HG03159 (cell line): ENCODE results near the gene RSPH9.

Experiments
- ATAC-seq: cut with Tn5 transposase; IDR thresholded peaks from one replicate; pipeline ENCODE4 v1.9.1; 2021; ENCODE audit warnings: mild to moderate bottlenecking, moderate library complexity; ENCODE audit not compliant: unreplicated experiment

The RSPH9 gene, protein sequence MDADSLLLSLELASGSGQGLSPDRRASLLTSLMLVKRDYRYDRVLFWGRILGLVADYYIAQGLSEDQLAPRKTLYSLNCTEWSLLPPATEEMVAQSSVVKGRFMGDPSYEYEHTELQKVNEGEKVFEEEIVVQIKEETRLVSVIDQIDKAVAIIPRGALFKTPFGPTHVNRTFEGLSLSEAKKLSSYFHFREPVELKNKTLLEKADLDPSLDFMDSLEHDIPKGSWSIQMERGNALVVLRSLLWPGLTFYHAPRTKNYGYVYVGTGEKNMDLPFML

DNA sequence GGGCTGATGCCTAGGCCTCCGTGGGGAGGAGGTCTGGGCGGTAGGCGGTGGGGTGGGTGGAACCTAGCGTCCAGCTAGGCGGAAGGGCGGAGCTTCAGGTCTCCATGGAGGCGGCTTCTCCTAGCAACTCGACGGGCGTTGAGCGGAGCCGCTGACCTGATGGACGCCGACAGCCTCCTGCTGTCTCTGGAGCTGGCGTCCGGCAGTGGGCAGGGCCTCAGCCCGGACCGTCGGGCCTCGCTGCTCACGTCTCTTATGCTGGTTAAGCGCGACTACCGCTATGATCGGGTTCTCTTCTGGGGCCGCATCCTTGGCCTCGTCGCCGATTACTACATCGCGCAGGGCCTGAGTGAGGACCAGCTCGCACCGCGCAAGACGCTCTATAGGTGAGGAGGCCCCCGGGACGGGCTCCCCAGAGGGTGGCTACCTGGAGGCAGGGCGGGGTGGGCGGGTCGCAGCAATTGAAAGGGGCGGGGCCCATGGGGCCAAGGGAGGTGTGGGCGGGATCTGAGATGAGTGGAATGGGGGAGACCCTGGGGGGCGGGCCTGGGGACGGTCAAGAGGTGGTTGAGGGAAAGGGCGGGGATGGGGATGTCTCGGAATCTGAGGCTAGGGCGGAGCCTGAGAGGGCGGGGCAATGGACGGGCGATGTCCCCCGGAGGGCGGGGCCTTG, at the start of gene RSPH9:
TSS of gene RSPH9 (plus strand) at position 97 of the 673 bp plus-strand sequence. CDS start at position 160, 63 bp downstream.
- ATAC-seq, result peak; percentile 39

DNA sequence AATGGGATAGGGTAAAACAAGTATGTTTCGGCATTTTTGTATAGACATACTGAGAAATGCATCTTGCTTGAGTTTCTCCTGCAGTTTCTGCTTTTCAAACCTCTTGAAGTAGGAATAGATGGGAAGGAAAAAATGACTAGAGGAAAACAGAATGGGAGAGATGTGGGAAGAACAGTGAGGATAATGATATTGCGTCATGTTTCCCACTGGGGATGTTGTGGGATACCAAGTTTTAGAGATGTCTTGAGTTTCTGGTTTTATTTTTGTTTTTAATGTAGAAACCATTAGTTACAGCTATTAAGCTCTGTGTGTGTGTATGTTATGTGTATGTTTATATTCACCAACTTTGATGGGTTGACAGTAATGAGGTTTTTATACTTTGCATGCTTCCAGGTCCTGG, 44.2 kb upstream of the RSPH9 start:
- ATAC-seq, result no peak

DNA sequence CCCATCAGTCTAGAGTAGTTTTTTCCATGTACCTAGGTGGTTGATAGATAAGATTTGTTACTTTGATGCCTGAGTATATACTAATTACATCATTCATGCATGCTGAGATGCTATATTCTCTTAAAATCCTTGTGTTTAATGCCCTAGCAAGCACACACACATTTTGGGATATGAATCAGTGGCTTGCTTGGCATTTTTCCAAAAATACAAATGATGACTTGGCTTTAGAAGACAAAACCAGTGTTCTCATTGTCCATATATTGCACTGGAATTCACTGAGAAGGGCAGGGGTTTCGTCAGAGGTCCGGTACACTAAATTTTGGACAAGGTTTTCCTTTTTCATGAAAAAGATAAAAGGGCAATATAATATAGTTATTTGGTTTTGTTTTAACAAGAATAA, 40.7 kb upstream of the RSPH9 start:
- ATAC-seq, result no peak

DNA sequence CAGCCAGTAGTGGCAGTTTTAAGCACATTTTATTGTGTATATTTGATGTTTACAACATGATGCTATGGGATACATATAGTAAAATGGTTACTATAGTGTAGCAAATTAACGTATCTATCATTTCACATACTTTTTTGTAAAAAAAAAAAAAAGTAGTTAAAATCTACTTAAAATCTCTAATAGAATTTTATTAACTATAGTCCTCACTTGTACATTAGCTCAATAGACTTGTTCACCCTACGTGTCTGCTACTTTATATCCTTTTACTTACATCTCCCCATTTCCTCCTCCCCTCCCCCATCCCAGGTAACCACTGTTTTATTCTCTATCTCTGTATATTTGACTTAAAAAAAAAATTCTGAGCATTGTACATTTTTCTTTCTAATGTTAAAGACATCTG, 38.8 kb upstream of the RSPH9 start:
- no peak for ATAC-seq

DNA sequence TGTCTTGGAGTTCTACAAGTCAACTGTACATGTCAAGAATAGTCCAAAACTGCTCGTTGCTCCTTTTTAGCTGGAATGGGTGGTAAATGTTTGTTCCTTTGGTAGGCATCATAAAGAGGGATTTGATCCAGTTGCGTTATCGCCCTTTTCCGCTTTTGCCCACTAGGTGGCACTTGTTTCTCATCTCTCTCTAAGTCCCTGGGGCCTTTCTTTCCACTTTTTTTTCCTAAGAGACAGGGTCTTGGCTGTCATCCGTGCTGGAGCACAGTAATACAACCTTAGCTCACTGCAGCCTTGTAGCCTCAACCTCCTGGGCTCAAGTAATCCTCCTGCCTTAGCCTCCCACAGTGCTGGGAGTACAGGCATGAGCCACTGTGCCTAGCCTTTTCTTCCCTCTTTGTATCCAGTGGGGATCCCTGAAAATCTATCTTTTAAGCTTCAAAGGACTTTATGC, 36.5 kb upstream of the RSPH9 start:
- ATAC-seq, result no peak

DNA sequence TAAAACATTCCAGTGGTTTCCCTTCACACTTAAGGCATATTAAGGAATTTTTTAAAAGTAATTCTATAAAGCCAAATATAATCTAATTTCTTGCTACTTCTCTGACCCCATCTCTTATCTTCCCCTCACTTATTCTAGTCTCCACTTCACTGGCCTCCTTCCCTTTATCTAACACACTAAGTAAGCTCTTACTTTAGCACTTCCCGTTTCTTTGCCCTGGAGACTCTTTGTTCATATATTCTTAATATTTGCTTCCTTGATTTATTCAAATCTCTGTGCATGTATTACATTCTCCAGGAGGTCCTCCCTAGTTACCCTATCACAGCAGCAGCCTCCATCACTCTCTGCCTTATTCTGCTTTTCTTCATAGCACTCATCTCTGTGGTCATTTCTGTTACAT, 36.0 kb upstream of the RSPH9 start:
- ATAC-seq, result no peak

DNA sequence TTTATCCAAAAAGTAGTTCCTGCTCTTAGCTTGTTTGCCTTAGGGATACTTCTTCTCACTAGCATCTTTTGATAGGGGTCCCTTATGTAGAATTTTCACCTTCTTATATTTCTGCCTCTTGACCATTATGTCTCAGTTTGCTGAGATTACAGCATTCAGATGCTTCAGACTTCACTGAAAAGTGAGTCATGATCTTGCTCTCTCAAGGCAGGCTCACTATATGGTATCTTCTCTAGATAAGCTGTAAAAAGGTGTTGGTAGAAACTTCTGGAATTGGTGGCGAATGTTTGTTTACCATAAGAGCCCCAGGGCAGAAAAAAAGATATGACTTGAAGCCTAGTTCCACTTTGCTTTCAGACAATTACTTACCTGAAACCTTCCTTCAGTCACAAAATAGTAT, 35.4 kb upstream of the RSPH9 start:
- no peak for ATAC-seq

DNA sequence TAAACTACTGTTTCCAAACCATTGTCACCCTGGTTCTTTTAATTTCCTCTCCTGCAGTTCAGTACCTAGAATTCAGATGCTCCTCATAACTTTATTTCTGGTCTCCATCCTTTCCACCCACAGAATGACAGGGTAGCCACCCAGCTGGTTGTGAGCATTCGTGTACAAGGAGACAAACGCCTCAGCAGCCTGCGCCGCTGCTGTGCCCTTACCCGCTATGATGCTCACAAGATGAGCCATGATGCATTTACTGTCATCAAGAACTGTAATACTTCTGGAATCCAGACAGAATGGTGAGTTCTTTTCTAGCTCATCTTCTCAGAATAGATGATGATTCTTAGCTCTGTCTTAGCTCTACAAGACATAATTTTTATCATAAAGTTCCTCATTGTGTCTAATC, 34.4 kb upstream of the RSPH9 start:
- no peak for ATAC-seq

DNA sequence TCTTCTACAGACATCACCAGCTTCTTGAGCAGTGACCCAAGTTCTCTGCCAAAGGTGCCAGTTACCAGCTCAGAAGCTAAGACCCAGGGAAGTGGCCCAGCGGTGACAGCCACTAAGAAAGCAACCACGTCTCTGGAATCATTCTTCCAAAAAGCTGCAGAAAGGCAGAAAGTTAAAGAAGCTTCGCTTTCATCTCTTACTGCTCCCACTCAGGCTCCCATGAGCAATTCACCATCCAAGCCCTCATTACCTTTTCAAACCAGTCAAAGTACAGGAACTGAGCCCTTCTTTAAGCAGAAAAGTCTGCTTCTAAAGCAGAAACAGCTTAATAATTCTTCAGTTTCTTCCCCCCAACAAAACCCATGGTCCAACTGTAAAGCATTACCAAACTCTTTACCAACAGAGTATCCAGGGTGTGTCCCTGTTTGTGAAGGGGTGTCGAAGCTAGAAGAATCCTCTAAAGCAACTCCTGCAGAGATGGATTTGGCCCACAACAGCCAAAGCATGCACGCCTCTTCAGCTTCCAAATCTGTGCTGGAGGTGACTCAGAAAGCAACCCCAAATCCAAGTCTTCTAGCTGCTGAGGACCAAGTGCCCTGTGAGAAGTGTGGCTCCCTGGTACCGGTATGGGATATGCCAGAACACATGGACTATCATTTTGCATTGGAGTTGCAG, 31.0 kb upstream of the RSPH9 start:
- ATAC-seq, result no peak

DNA sequence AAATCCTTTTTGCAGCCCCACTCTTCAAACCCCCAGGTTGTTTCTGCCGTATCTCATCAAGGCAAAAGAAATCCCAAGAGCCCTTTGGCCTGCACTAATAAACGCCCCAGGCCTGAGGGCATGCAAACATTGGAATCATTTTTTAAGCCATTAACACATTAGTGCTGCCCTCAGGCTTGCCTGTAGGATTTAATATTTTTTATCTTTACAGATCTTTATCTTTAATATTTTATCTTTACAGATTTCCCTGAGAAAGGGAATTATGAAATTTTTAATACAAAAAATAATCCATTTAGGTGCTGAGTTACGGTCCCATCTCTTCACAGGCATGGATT, 30.5 kb upstream of the RSPH9 start:
- no peak for ATAC-seq

DNA sequence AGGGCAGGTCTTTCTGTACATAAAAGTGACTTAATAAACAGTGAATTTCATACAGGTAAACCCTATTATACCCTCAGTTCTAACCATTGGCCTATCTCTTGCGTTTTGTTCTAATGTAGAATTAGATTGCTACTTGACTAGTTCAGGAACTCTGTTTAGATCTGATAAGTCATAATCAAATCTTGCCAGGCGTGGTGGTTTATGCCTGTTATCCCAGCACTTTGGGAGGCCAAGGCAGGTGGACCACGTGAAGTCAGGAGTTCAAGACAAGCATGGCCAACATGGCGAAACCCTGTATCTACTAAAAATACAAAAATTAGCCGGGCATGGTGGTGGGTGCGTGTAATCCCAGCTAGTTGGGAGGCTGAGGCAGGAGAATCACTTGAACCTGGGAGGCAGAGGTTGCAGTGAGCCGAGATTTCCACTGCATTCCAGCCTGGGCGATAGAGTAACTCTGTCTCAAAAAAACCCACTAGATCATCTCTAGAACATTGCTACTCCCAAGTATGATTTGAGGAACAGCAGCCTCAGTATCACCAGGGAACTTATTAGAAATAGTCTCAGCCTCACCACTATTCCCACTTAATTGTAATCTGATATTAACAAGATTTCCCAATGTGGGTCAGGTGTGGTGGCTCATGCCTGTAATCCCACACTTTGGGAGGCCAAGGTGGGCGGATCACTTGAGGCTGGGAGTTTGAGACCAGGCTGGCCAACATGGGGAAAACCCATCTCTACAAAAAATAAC, 27.9 kb upstream of the RSPH9 start:
- ATAC-seq, result no peak

DNA sequence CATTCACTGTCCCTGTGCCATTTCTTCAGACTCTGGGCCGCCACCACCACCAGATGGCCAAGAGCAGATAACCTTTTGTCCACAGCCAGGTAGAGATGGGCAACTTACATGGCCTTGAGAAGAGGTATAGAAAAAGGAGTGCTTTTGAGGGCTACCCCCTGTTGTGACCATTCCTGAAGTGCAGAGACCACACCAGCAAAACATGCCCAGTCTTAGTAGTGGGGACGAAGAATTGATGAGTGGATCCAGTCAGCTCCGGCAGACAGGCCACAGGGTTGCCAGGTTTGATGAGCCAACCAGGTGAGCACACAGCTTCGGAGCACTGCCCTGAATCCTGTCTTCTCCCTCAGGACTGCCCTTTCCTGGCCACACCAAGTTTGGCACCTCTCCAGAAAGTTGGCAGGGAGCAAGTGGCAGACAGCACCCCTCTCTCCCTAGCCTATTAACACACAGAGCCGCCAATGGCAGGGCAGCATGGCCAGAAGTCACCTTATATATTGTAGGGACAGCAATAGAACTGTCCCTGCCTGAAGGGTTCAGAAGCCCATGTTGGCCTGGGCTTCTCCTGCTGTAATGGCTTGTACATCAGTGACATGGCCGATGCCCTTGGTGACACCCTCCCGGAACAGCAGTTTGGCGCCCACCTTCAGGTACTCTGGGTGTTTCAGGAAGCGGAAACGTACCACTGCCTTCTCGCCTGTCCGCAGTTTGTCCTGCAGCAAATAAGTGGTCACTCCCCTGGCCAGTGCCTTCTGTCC, 23.6 kb upstream of the RSPH9 start:
- no peak for ATAC-seq

DNA sequence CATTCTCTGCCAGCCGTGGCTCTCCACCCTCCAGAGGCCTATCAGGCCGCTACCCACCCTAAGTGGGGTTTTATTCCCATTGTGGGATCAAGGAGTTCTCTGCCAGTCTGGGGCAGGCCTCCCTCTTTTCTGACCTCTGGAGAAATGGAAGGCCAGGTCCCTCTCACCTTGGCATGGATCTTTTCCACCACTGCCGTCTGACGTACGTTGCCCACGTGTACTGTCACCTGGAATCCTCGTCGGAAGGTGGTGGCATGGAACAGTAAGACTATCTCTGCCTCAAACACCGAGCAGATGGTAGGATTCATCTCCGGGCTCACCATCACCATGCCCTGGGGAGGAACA, 23.0 kb upstream of the RSPH9 start:
- no peak for ATAC-seq

DNA sequence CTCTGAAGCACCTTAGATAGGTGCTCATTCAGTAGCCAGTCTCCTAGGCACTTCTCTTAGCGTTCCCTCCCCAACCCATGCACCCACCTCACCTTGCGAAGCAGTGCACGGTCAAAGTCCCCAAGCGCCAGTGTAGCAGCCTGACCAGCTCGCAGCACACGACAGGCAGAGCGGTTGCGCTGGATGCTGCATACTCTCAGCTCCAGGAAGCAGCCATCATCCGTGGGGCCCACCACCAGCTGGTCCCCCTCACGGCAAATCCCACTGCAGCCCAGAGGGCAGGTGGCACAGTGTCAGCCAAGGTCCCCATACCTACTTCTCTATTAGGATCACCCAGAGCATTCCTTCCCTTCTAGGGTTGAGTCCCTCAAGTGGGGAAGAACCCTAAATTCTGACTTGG, 22.3 kb upstream of the RSPH9 start:
- ATAC-seq, result no peak

DNA sequence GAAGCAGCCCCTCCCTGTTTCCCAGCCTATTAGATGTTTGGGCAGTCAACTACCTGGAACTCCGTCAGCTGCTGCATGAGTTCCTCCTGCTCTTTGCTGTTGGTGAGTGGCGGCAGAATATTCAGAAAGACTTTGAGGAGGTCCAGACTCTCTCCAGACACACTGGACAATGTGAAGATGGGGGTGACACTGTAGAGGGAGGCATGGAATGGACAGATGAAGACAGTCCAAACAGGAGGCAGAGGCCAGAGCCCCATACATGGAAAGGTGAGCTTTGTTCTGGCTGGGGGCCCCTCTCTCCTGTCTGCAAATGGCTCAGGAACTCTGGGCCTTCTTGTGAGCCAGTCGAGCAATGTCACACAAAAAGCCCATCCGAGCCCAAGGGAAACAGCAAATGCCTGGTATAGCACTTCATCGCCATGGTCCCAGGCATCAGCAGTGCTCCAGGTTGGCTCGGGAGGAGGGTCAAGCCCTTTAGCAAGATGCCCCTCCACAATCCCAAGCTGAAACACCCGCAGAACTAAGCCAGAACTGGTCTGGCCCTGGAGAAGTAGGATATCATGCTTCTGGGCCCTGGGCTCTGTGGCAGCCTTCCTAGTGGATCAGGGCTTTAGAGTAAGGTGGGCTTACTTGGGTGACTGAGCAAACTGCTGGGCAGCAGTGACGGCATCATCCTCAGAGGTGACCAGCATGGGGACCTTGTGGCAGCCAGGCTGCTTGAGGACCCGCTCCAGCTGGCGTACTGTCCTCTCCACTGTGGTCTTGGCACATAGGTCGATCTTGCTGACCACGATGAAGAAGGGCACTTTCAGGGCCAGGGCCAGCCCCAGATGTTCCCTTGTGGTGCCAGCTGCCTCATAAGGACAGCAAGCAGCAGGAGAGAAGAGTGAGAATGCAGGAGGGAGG, 20.7 kb upstream of the RSPH9 start:
- ATAC-seq, result no peak

DNA sequence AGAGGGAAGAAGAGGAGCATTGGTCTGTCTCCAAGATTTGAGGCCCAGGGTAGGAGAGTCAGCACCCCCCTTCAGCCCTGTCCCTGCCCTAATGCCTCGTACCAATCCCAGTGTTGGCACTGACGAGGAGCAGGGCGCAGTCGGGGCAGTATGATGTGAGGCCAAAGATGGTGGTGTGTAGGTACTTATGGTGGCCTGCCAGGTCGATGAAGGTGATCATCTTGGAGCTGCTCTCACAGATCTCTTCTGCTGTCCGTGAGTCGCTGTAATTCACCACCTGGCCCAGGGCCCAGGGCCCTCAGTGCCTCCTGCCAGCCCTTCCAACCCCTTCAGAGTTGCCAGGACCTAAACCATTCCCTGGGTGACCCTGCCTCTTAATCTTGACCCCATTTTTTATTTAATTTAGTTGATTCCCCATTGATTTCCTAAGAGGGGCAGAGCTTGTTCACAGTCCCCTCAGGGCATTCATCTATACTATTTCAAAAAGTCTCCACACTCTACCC, 20.0 kb upstream of the RSPH9 start:
- no peak for ATAC-seq

DNA sequence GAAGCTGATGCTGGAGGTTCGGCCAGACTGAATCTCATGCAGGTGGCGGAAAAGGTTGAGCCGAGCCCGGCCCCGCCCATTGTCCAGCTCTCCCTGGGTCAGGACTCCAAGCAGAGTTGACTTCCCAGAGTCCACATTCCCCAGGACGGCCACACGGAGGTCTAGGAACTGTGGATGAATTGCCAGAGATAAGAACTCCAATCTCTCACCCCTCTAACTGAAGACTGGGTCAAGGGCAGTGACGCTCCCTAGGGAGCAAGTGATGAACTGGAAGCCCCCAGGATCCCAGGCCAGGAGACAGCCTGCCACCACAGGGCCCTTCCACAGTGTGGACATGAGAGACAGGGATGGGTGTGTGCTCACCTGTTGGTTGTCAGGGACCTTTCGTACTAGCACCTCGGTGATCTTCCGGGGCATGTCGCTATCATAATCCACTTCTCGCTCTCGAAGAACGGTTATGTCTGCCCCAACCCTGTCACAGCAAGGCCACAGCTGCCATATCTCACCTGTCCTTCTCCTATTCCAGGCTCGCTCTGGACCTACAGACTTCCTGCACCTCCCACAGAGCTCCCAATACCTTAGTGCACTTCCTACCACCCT, 19.3 kb upstream of the RSPH9 start:
- no peak for ATAC-seq

DNA sequence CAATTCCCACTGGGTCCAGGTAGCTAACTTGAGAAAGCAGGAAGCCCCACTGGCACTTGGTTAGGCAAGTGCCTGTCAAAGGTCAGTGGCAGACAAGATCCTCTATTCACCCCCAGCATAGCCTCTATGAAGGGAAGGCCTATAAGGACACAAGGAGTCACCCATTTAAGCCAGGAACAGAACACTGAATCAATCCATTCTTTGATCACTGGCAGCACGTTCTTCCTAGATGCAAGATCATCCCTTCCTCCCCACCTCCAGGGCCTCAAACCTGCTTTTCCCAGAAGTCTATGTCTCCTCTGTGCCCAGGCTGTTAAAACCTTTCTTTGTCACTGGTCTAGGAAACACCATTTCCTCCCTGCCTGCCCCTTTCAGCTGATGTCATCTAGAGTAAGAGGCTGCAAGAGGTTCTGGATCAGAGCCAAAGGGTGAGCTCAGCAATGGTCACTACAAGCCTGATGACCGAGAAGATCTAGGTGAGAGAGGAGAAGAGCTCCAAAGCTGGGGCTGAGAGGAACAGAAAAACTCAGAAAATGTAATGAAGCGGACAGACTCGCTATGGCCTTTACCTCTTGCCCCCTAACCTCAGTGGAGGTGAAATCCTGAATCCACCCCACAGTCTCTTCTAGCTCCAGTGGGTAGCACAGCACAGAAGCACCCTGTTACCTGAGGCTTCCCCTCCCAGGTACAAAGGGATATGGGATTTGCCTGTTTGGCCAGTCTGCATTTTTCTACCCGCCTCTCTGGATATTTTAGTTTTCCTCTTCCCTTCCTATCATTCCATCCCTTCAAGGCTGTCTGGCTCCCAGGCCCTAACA, 17.6 kb upstream of the RSPH9 start:
- ATAC-seq, result no peak
